Thoracic aorta (tissue), 2 donors: ENCODE data around the gene CHST6. TPM values are rescaled to one million over a fixed set of nuclear protein-coding genes. Genes with fewer than 3 reads are reported as not detected.
"Not testable (repeated sequence)": the region's sequence is repeated elsewhere in the genome, so short reads cannot be mapped to it uniquely, and the experiment has no call there.

Experiments used
- ATAC-seq: fragments of 150-250 bp; one replicate; pipeline ENCODE4 v1.8.0; 2017; ENCODE audit warnings: low read depth; ENCODE audit not compliant: insufficient number of reproducible peaks, low FRiP score
- DNase-seq: peaks from one replicate; pipeline ENCODE4 v3.0.0-alpha.2; 2020; ENCODE audit warnings: low spot score
- H3K27ac ChIP-seq, 2 donors: fragments of 200-600 bp; sonication (generic); 1 replicate in 1 of 2; 2 replicates in 1 of 2; pipeline ENCODE4 v1.5.1; 2016; ENCODE audit warnings: mild to moderate bottlenecking in 2 of 2, moderate library complexity in 2 of 2
- H3K27me3 ChIP-seq: fragments of 200-600 bp; sonication (generic); replicated peaks from 2 replicates; pipeline ENCODE4 v1.6.0; 2016; ENCODE audit warnings: mild to moderate bottlenecking; ENCODE audit not compliant: insufficient read depth
- H3K36me3 ChIP-seq: fragments of 200-600 bp; sonication (generic); one replicate; pipeline ENCODE4 v1.5.1; 2016
- H3K4me1 ChIP-seq, 2 donors: fragments of 200-600 bp; sonication (generic); 1 replicate in 1 of 2; 2 replicates in 1 of 2; pipeline versions ENCODE4 v1.5.1 to v1.6.0; 2016; ENCODE audit warnings: low read depth in 2 of 2, mild to moderate bottlenecking in 1 of 2; ENCODE audit not compliant: control insufficient read depth in 1 of 2
- H3K4me3 ChIP-seq: fragments of 200-600 bp; sonication (generic); 2 replicates; pipeline ENCODE4 v1.5.1; 2016; ENCODE audit warnings: mild to moderate bottlenecking
- H3K9me3 ChIP-seq: fragments of 200-600 bp; sonication (generic); 2 replicates; pipeline ENCODE4 v1.5.1; 2016
- total RNA-seq, 2 donors: library from RNA; depleted of rRNA; stranded (reverse); fragments of >200 nt; gene quantifications; one replicate each; pipeline versions ENCODE4 v1.1.0 to v1.2.3, GENCODE V29; 2016
- TF ChIP-seq, protein P1 (sequence below): fragments of 200-600 bp; sonication (generic); IDR thresholded peaks from one replicate; pipeline ENCODE4 v1.5.1; 2019; ENCODE audit warnings: antibody characterized with exemption

The CHST6 gene
- total RNA-seq, 2 donors from 2014 or later, result 7.7 to 8.3 TPM

DNA sequence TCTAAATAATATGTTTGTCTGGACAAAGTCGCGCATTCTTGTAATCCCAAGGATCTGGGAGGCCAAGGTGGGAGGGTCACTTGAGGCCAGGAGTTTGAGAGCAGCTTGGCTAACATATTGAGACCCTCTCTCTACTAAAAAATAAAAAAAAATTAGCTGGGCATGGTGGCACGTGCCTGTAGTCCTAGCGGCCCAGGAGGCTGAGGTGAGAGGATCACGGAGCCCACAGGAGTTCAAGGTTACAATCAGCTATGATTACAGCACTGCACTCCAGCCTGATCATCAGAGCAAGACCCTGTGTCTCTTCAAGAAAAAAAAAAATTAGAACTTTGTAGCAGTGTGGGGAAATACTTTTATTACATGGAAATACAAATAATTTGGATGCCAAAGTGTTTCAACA lies 6.1 kb upstream of the CHST6 start:
- Histone ChIP-seq H3K27me3 (no peaks in the 10 kb centered on the region), H3K4me1 (peaks cover 10 to 57% of the 10 kb centered on the region in 2 donors), H3K9me3 (no peaks in the 10 kb centered on the region), H3K36me3 (no peaks in the 10 kb centered on the region), H3K27ac (peak overlapping the region; percentile 58 to 67), H3K4me3 (peak overlapping the region; percentile 21)
- DNase-seq, result no peak
- no peak for ATAC-seq
- TF ChIP-seq, protein P1, sequence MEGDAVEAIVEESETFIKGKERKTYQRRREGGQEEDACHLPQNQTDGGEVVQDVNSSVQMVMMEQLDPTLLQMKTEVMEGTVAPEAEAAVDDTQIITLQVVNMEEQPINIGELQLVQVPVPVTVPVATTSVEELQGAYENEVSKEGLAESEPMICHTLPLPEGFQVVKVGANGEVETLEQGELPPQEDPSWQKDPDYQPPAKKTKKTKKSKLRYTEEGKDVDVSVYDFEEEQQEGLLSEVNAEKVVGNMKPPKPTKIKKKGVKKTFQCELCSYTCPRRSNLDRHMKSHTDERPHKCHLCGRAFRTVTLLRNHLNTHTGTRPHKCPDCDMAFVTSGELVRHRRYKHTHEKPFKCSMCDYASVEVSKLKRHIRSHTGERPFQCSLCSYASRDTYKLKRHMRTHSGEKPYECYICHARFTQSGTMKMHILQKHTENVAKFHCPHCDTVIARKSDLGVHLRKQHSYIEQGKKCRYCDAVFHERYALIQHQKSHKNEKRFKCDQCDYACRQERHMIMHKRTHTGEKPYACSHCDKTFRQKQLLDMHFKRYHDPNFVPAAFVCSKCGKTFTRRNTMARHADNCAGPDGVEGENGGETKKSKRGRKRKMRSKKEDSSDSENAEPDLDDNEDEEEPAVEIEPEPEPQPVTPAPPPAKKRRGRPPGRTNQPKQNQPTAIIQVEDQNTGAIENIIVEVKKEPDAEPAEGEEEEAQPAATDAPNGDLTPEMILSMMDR, result no peak

DNA sequence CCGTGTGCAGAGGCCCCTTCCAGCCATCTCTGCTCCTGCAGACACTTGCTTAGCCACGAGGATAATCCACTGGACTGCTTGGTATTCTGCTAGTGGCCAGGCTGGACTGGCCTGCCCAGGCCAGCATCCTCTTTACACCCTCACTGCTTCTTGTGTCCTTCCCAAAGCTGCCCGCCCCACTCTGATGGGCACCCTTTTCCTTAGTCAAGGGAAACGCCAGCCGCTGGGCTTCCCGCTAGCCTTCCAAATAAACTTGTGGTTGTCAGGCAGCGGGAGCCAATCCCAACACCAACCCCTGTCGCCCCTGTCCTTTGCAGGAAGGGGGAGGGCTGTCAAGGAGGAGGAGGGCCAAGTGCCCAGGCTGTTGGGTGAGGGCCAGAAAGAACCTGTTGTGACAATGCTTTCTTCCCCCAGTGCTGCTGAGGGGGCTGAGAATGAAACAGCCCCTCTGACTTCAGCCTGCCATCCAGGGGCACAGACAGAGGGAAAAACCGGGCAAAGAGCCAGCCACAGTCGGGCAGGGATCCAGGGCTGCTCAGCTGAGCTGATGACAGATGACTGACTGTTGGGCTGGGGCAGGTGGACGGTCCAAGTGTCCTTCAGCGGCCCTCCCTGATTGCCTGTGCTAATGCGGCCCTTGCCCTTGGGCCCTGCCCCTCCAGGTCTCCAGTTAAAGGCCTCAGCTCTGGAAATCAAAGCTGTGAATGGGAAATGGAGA lies 3.5 kb upstream of the CHST6 start:
- not testable (repeated sequence) for H3K36me3 ChIP-seq, DNase-seq, H3K27me3 ChIP-seq, H3K4me3 ChIP-seq, H3K9me3 ChIP-seq
- peak; percentile 23 for ATAC-seq
- peaks cover 13 to 70% of the 10 kb centered on the region in 2 donors for H3K4me1 ChIP-seq
- peak overlapping the region; percentile 59 to 75 for H3K27ac ChIP-seq

GRCh38 chr16:75497558-75497957 lies 2.3 kb upstream of the CHST6 start:
- Histone ChIP-seq H3K9me3 (no peaks in the 10 kb centered on the region), H3K27ac (peak overlapping the region; percentile 59 to 75), H3K4me3 (no peak overlapping the region), H3K36me3 (no peaks in the 10 kb centered on the region), H3K4me1 (peaks cover 13 to 65% of the 10 kb centered on the region in 2 donors), H3K27me3 (no peaks in the 10 kb centered on the region)
- no peak for DNase-seq
- no peak for ATAC-seq
- TF ChIP-seq, protein P1, result no peak

- H3K4me3 ChIP-seq, result peak overlapping the region; percentile 65
- no peaks in the 10 kb centered on the region for H3K36me3 ChIP-seq
- no peaks in the 10 kb centered on the region for H3K9me3 ChIP-seq
- no peaks in the 10 kb centered on the region for H3K27me3 ChIP-seq
- DNase-seq (no peak), ATAC-seq (no peak)
- TF ChIP-seq, protein P1, result no peak
- H3K27ac ChIP-seq, result peak overlapping the region in 1 of 2 donors; percentile 40
- peaks cover 11 to 37% of the 10 kb centered on the region in 2 donors for H3K4me1 ChIP-seq
These were observed 573 bp downstream of the CHST6 start for GRCh38 chr16:75494661-75495075.

- Histone ChIP-seq H3K4me1 (peaks cover 9 to 33% of the 10 kb centered on the region in 2 donors), H3K9me3 (no peaks in the 10 kb centered on the region), H3K27ac (no peak overlapping the region), H3K4me3 (peak overlapping the region; percentile 65), H3K27me3 (no peaks in the 10 kb centered on the region), H3K36me3 (no peaks in the 10 kb centered on the region)
- DNase-seq, result no peak
- ATAC-seq, result no peak
- TF ChIP-seq, protein P1, result no peak
These were observed 1.1 kb downstream of the CHST6 start for GRCh38 chr16:75494184-75494583.
